GM10248 (cell line): Measurements from ENCODE around the gene UGT1A10.
"Not testable (repeated sequence)": the region's sequence is repeated elsewhere in the genome, so short reads cannot be mapped to it uniquely, and the experiment has no call there.

ENCODE experiments used
- CTCF ChIA-PET: fragments of 300-600 bp; sonication (Branson Sonifier 250); formaldehyde crosslinking; extraction: SDS; loops from one replicate; lab custom pipeline; 2021; ENCODE audit warnings: antibody characterized with exemption; lab: Yijun Ruan, JAX
- POLR2A ChIA-PET: fragments of 350-650 bp; sonication (Branson Sonifier 250); formaldehyde crosslinking; extraction: SDS; loops from one replicate; lab custom pipeline; 2020; ENCODE audit warnings: antibody characterized with exemption; lab: Yijun Ruan, JAX
- DNase-seq: peaks from one replicate; pipeline ENCODE4 v3.0.0; 2012; ENCODE audit errors: extremely low spot score
- CTCF ChIP-seq: IDR thresholded peaks from 2 replicates; pipeline ENCODE4 v1.5.1; 2012; ENCODE audit warnings: mild to moderate bottlenecking, low read depth; ENCODE audit errors: extremely low read depth, missing control alignments, control extremely low read depth

Gene UGT1A10

GRCh38 chr2:233603520-233603919 lies 32.7 kb upstream of the UGT1A10 start:
- no peak for DNase-seq
- no peak for TF ChIP-seq CTCF
- CTCF ChIA-PET, result no interaction called here
- POLR2A ChIA-PET, result no interaction called here

GRCh38 chr2:233604826-233605225 lies 31.4 kb upstream of the UGT1A10 start:
- no peak for DNase-seq
- POLR2A ChIA-PET, result no interaction called here
- CTCF ChIA-PET, result no interaction called here
- TF ChIP-seq CTCF, result no peak

GRCh38 chr2:233605680-233606079 lies 30.6 kb upstream of the UGT1A10 start:
- ChIA-PET CTCF (no interaction called here), POLR2A (no interaction called here)
- no peak for DNase-seq
- no peak for TF ChIP-seq CTCF

GRCh38 chr2:233611284-233611683 lies 25.0 kb upstream of the UGT1A10 start:
- TF ChIP-seq CTCF, result no peak
- POLR2A ChIA-PET, result no interaction called here
- CTCF ChIA-PET, result no interaction called here
- DNase-seq, result no peak

GRCh38 chr2:233617476-233617875 lies 18.8 kb upstream of the UGT1A10 start, which contains the start of gene UGT1A8:
UGT1A8 (plus strand) TSS chr2:233617633; CDS start chr2:233617708, 75 bp downstream.
- DNase-seq, POLR2A ChIA-PET, CTCF ChIA-PET: not testable (repeated sequence)

GRCh38 chr2:233620204-233620603 lies 16.0 kb upstream of the UGT1A10 start:
- TF ChIP-seq CTCF, result no peak
- DNase-seq, result no peak
- CTCF ChIA-PET, result no interaction called here
- POLR2A ChIA-PET, result no interaction called here

- CTCF ChIA-PET, DNase-seq, POLR2A ChIA-PET: not testable (repeated sequence)
Measured at GRCh38 chr2:233621863-233622262, 14.4 kb upstream of the UGT1A10 start.
